Tibial nerve (tissue), 4 donors: Measurements from ENCODE around the gene KRT40.

Source experiments
- EP300 ChIP-seq, 2 donors: sonication (generic); formaldehyde crosslinking; IDR thresholded peaks; one replicate each; pipeline ENCODE4 v1.6.1; 2017; ENCODE audit warnings: antibody characterized with exemption in 2 of 2, mild to moderate bottlenecking in 1 of 2
- POLR2A ChIP-seq, 2 donors: fragments of 450-650 bp; IDR thresholded peaks; one replicate each; pipeline ENCODE4 v1.6.1; 2017; ENCODE audit warnings: antibody characterized with exemption in 2 of 2, mild to moderate bottlenecking in 2 of 2, moderate library complexity in 2 of 2
- TF ChIP-seq, protein P1 (sequence below), 5 experiments: fragments of 200-600 bp in 3 of 5; fragments of 450-650 bp in 2 of 5; sonication (generic) in 3 of 5; IDR thresholded peaks; one replicate each; pipeline ENCODE4 v1.5.1; 2016 to 2019; ENCODE audit warnings: antibody characterized with exemption in 5 of 5, mild to moderate bottlenecking in 3 of 5, moderate library complexity in 2 of 5

DNA sequence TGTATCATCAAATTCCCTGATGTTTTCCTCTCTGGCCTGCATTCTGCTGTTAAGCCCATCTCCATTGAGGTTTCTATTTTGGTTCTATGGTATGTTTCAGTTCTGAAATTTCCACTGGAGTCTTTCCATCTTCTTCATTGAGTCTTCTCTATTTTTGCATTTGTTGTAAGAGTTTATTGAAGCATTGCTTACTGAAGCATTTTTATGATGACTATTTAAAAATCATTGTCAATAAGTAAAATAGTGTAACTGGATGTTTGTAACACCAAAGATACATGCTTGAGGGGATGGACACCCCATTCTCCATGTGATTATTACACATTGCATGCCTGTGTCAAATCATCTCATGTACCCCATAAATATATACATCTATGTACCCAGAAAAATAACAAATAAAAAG lies 8.6 kb downstream of the KRT40 start:
- TF ChIP-seq POLR2A (IDR thresholded peaks at IDR 0.05) (no peak), EP300 (IDR thresholded peaks at IDR 0.05) (no peak)
- TF ChIP-seq, protein P1, sequence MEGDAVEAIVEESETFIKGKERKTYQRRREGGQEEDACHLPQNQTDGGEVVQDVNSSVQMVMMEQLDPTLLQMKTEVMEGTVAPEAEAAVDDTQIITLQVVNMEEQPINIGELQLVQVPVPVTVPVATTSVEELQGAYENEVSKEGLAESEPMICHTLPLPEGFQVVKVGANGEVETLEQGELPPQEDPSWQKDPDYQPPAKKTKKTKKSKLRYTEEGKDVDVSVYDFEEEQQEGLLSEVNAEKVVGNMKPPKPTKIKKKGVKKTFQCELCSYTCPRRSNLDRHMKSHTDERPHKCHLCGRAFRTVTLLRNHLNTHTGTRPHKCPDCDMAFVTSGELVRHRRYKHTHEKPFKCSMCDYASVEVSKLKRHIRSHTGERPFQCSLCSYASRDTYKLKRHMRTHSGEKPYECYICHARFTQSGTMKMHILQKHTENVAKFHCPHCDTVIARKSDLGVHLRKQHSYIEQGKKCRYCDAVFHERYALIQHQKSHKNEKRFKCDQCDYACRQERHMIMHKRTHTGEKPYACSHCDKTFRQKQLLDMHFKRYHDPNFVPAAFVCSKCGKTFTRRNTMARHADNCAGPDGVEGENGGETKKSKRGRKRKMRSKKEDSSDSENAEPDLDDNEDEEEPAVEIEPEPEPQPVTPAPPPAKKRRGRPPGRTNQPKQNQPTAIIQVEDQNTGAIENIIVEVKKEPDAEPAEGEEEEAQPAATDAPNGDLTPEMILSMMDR (IDR thresholded peaks at IDR 0.05) = no peak
